ENCODE measurements around the gene ENDOU. TPM values are rescaled to one million over a fixed set of nuclear protein-coding genes. Genes with fewer than 3 reads are reported as not detected.
"Not testable (repeated sequence)": the region's sequence is repeated elsewhere in the genome, so short reads cannot be mapped to it uniquely, and the experiment has no call there.

ENDOU gene
- polyA plus RNA-seq, 4 donors, result 0.30 to 2.1 TPM; not detected in 2

GRCh38 chr12:47687636-47688035 lies 37.7 kb downstream of the ENDOU start:
- H3K4me3 ChIP-seq (ENCODE audit: low read depth in 1 of 3, low read length in 3 of 3), result no peak overlapping the region
- peaks cover 0 to 2% of the 10 kb centered on the region in 2 donors for H3K9me3 ChIP-seq (ENCODE audit: control insufficient read depth in 2 of 2, insufficient read depth in 1 of 2, low read depth in 1 of 2, low read length in 1 of 2)
- H3K4me1 ChIP-seq (ENCODE audit: control insufficient read depth in 3 of 3, insufficient read depth in 2 of 3, low read depth in 1 of 3, low read length in 2 of 3), result no peaks in the 10 kb centered on the region
- H3K27ac ChIP-seq (ENCODE audit: low read depth in 1 of 3, low read length in 2 of 3), result no peak overlapping the region
- no peaks in the 10 kb centered on the region for H3K27me3 ChIP-seq (ENCODE audit: control insufficient read depth in 3 of 3, insufficient read depth in 3 of 3, low read length in 3 of 3)
- H3K36me3 ChIP-seq (ENCODE audit: control insufficient read depth in 3 of 3, insufficient read depth in 2 of 3, low read depth in 1 of 3, low read length in 3 of 3), result peaks cover 0 to 9% (median 6%) of the 10 kb centered on the region in 3 donors
- WGBS, 3 donors, result 69 to 93% (median 86%) methylated on average over 3 of the region's 3 CpGs
- no peak for FAIRE-seq
- DNase-seq, result no peak

DNA sequence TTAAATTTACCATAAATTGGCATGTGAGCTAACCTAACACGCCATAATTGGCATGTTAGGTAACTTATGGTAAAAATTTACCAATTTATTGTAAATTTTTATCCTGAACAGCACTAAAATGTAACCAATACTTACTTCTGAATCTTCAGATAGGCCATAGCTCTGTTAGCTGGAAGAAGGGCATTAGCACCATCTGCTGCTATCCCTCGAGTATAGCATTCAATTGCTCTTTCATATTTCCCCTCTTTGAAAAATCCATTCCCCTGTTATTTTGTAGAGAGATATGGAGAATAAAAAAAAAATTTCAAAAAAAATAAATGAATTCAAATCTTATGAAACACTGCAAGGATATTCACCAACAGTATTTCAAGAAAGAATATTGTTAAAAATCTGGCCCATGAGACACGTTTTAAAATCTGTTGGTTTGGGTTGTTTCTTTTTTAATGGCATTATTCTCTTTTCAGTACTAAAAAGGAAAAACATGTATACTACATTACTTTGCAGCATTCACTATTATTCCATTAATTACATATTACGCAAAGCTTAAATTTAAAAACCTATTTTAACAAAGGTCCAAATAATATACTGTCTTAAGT lies 38.5 kb downstream of the ENDOU start:
- no peak overlapping the region for H3K4me3 ChIP-seq (ENCODE audit: low read depth in 1 of 3, low read length in 3 of 3)
- no peaks in the 10 kb centered on the region for H3K4me1 ChIP-seq (ENCODE audit: control insufficient read depth in 3 of 3, insufficient read depth in 2 of 3, low read depth in 1 of 3, low read length in 2 of 3)
- H3K27ac ChIP-seq (ENCODE audit: low read depth in 1 of 3, low read length in 2 of 3), result no peak overlapping the region
- peaks cover 0 to 7% (median 6%) of the 10 kb centered on the region in 3 donors for H3K36me3 ChIP-seq (ENCODE audit: control insufficient read depth in 3 of 3, insufficient read depth in 2 of 3, low read depth in 1 of 3, low read length in 3 of 3)
- H3K9me3 ChIP-seq (ENCODE audit: control insufficient read depth in 2 of 2, insufficient read depth in 1 of 2, low read depth in 1 of 2, low read length in 1 of 2), result no peaks in the 10 kb centered on the region
- FAIRE-seq, result peak; percentile 39
- H3K27me3 ChIP-seq (ENCODE audit: control insufficient read depth in 3 of 3, insufficient read depth in 3 of 3, low read length in 3 of 3), result no peaks in the 10 kb centered on the region
- WGBS, 3 donors, result 76 to 78% (median 76%) methylated on average over 4 of the region's 4 CpGs
- peak; percentile 6 to 41 for DNase-seq

- H3K9me3 ChIP-seq (ENCODE audit: control insufficient read depth in 2 of 2, insufficient read depth in 1 of 2, low read depth in 1 of 2, low read length in 1 of 2), result no peaks in the 10 kb centered on the region
- H3K27me3 ChIP-seq (ENCODE audit: control insufficient read depth in 3 of 3, insufficient read depth in 3 of 3, low read length in 3 of 3), result no peaks in the 10 kb centered on the region
- 73 to 97% (median 94%) methylated on average over 2 of the region's 2 CpGs for WGBS, 3 donors
- no peak overlapping the region for H3K4me3 ChIP-seq (ENCODE audit: low read depth in 1 of 3, low read length in 3 of 3)
- H3K27ac ChIP-seq (ENCODE audit: low read depth in 1 of 3, low read length in 2 of 3), result no peak overlapping the region
- peaks cover 0 to 3% (median 2%) of the 10 kb centered on the region in 3 donors for H3K36me3 ChIP-seq (ENCODE audit: control insufficient read depth in 3 of 3, insufficient read depth in 2 of 3, low read depth in 1 of 3, low read length in 3 of 3)
- FAIRE-seq (no peak), DNase-seq (no peak)
- H3K4me1 ChIP-seq (ENCODE audit: control insufficient read depth in 3 of 3, insufficient read depth in 2 of 3, low read depth in 1 of 3, low read length in 2 of 3), result no peaks in the 10 kb centered on the region
Observed at GRCh38 chr12:47679785-47680184, 45.5 kb downstream of the ENDOU start.

DNA sequence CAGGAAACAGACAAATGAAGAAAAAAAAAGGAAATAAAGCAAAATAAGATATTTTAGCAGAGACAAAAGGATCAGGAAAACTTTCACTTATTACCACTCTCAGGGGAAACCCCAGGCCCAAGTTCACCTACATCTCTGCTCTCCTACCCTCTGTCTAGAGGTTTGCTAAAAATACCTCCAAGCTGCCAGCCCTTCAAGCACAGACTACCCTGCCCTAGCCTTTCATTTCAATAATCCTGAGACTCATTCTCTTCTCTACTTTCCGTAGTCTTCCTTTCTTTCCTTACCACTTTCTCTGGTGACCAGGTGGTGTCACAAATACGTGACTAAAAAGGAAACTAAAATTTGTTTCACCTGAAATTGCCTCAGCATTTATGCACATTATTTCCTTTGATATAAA lies 53.2 kb downstream of the ENDOU start:
- FAIRE-seq (no peak), DNase-seq (no peak)
- Histone ChIP-seq H3K4me1 (ENCODE audit: control insufficient read depth in 3 of 3, insufficient read depth in 2 of 3, low read depth in 1 of 3, low read length in 2 of 3) (no peaks in the 10 kb centered on the region), H3K36me3 (ENCODE audit: control insufficient read depth in 3 of 3, insufficient read depth in 2 of 3, low read depth in 1 of 3, low read length in 3 of 3) (peaks cover 2 to 6% (median 3%) of the 10 kb centered on the region in 3 donors), H3K27ac (ENCODE audit: low read depth in 1 of 3, low read length in 2 of 3) (no peak overlapping the region), H3K27me3 (ENCODE audit: control insufficient read depth in 3 of 3, insufficient read depth in 3 of 3, low read length in 3 of 3) (no peaks in the 10 kb centered on the region), H3K4me3 (ENCODE audit: low read depth in 1 of 3, low read length in 3 of 3) (no peak overlapping the region), H3K9me3 (ENCODE audit: control insufficient read depth in 2 of 2, insufficient read depth in 1 of 2, low read depth in 1 of 2, low read length in 1 of 2) (no peaks in the 10 kb centered on the region)
- 80 to 92% (median 90%) methylated on average over 2 of the region's 2 CpGs for WGBS, 3 donors

- H3K36me3 ChIP-seq (ENCODE audit: control insufficient read depth in 3 of 3, insufficient read depth in 2 of 3, low read depth in 1 of 3, low read length in 3 of 3), result peaks cover 4 to 14% (median 11%) of the 10 kb centered on the region in 3 donors
- not testable (repeated sequence) for H3K4me3 ChIP-seq (ENCODE audit: low read depth in 1 of 3, low read length in 3 of 3); H3K4me1 ChIP-seq (ENCODE audit: control insufficient read depth in 3 of 3, insufficient read depth in 2 of 3, low read depth in 1 of 3, low read length in 2 of 3); H3K27ac ChIP-seq (ENCODE audit: low read depth in 1 of 3, low read length in 2 of 3); H3K9me3 ChIP-seq (ENCODE audit: control insufficient read depth in 2 of 2, insufficient read depth in 1 of 2, low read depth in 1 of 2, low read length in 1 of 2); FAIRE-seq; H3K27me3 ChIP-seq (ENCODE audit: control insufficient read depth in 3 of 3, insufficient read depth in 3 of 3, low read length in 3 of 3); DNase-seq
- 97 to 98% (median 98%) methylated on average over 6 of the region's 6 CpGs for WGBS, 3 donors
Observed at GRCh38 chr12:47667935-47668334, 57.4 kb downstream of the ENDOU start.

Other genes with a start within 250 kb of the ENDOU start
- gene RPAP3, start 19.5 kb downstream of the ENDOU start, polyA plus RNA-seq, result 10 to 100 TPM in 3 of 4 donors, 1 to 10 TPM in 1; 8.7 to 25.6 (median 14.4) TPM
- gene RAPGEF3, start 33.4 kb upstream of the ENDOU start, polyA plus RNA-seq, result 10 to 100 TPM in 1 of 4 donors, 1 to 10 TPM in 3; 2.5 to 19.8 (median 4.3) TPM
- 10 to 100 TPM in 1 of 4 donors, 1 to 10 TPM in 3; 5.1 to 12.1 (median 7.5) TPM for gene SLC48A1, start 47.7 kb upstream of the ENDOU start, polyA plus RNA-seq
- 10 to 100 TPM in 2 of 4 donors, 1 to 10 TPM in 2; 2.2 to 30.3 (median 15.3) TPM for gene HDAC7, start 94.4 kb upstream of the ENDOU start, polyA plus RNA-seq
- 10 to 100 TPM; 16.6 to 61.0 (median 41.9) TPM for gene VDR, start 179.5 kb upstream of the ENDOU start, polyA plus RNA-seq
- 100 to 1,000 TPM; 140 to 234 (median 177) TPM for gene TMEM106C, start 238.1 kb upstream of the ENDOU start, polyA plus RNA-seq